ENCODE measurements around the gene KNDC1.

GRCh38 chr10:133207041-133207600 lies 47.1 kb downstream of the KNDC1 start:
- no peak for TF ChIP-seq POLR2A (IDR thresholded peaks at IDR 0.05)
- TF ChIP-seq, protein P1, sequence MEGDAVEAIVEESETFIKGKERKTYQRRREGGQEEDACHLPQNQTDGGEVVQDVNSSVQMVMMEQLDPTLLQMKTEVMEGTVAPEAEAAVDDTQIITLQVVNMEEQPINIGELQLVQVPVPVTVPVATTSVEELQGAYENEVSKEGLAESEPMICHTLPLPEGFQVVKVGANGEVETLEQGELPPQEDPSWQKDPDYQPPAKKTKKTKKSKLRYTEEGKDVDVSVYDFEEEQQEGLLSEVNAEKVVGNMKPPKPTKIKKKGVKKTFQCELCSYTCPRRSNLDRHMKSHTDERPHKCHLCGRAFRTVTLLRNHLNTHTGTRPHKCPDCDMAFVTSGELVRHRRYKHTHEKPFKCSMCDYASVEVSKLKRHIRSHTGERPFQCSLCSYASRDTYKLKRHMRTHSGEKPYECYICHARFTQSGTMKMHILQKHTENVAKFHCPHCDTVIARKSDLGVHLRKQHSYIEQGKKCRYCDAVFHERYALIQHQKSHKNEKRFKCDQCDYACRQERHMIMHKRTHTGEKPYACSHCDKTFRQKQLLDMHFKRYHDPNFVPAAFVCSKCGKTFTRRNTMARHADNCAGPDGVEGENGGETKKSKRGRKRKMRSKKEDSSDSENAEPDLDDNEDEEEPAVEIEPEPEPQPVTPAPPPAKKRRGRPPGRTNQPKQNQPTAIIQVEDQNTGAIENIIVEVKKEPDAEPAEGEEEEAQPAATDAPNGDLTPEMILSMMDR (IDR thresholded peaks at IDR 0.05) = no peak

All from Peyer's patch (tissue), 4 donors.